HL-60 (cell line): ENCODE measurements around the gene AGL.

Experiments used
- DNase-seq, 2 experiments: peaks; one replicate each; pipeline ENCODE4 v3.0.0-alpha.2; 2010 to 2020; ENCODE audit warnings: low read depth in 1 of 2, low spot score in 1 of 2
- H3K27ac ChIP-seq: fragments of 250-450 bp; sonication (Bioruptor Pico); replicated peaks from 2 replicates; pipeline ENCODE4 v1.5.1; 2020; ENCODE audit warnings: mild to moderate bottlenecking, moderate library complexity
- H3K27me3 ChIP-seq: fragments of 250-450 bp; sonication (Bioruptor Pico); 2 replicates; pipeline ENCODE4 v1.5.1; 2021; ENCODE audit warnings: mild to moderate bottlenecking, moderate library complexity; ENCODE audit not compliant: insufficient read depth, poor library complexity, severe bottlenecking
- H3K4me3 ChIP-seq: replicated peaks from 2 replicates; pipeline ENCODE4 v1.5.1; 2011; ENCODE audit warnings: mild to moderate bottlenecking, control low read depth, low read length; ENCODE audit not compliant: insufficient read depth
- GABPA ChIP-seq: IDR thresholded peaks from 2 replicates; pipeline ENCODE4 v1.6.1; 2012; ENCODE audit warnings: low read depth
- POLR2AphosphoS5 ChIP-seq: IDR thresholded peaks from 2 replicates; pipeline ENCODE4 v1.6.1; 2012; ENCODE audit warnings: low read depth
- SPI1 ChIP-seq: IDR thresholded peaks from 2 replicates; pipeline ENCODE4 v1.6.1; 2012; ENCODE audit warnings: low read depth, mild to moderate bottlenecking, borderline replicate concordance
- TF ChIP-seq, protein P1 (sequence below): IDR thresholded peaks from 2 replicates; pipeline ENCODE4 v1.6.1; 2012; ENCODE audit warnings: low read depth; ENCODE audit not compliant: insufficient replicate concordance
- TF ChIP-seq, protein P2 (sequence below): IDR thresholded peaks from one replicate; pipeline ENCODE4 v1.5.1; 2011; ENCODE audit warnings: low read length, control low read depth, inconsistent platforms; ENCODE audit not compliant: insufficient read depth

Gene AGL

DNA sequence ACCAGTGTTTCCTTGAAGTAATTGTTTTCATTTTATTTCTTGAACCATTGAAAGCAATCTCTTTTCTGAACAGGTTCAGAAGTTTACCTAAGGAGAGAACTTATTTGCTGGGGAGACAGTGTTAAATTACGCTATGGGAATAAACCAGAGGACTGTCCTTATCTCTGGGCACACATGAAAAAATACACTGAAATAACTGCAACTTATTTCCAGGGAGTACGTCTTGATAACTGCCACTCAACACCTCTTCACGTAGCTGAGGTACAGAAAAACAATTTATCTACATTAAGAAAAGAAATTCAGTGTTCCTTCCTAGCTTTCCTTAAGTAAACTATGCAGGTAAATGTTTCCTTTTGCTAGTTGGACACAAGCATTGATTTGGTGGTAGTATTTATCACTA is 27.4 kb downstream of the AGL start:
- Histone ChIP-seq H3K27me3 (no peaks in the 10 kb centered on the region), H3K4me3 (no peak overlapping the region), H3K27ac (no peak overlapping the region)
- TF ChIP-seq SPI1, result no peak
- TF ChIP-seq, protein P1, sequence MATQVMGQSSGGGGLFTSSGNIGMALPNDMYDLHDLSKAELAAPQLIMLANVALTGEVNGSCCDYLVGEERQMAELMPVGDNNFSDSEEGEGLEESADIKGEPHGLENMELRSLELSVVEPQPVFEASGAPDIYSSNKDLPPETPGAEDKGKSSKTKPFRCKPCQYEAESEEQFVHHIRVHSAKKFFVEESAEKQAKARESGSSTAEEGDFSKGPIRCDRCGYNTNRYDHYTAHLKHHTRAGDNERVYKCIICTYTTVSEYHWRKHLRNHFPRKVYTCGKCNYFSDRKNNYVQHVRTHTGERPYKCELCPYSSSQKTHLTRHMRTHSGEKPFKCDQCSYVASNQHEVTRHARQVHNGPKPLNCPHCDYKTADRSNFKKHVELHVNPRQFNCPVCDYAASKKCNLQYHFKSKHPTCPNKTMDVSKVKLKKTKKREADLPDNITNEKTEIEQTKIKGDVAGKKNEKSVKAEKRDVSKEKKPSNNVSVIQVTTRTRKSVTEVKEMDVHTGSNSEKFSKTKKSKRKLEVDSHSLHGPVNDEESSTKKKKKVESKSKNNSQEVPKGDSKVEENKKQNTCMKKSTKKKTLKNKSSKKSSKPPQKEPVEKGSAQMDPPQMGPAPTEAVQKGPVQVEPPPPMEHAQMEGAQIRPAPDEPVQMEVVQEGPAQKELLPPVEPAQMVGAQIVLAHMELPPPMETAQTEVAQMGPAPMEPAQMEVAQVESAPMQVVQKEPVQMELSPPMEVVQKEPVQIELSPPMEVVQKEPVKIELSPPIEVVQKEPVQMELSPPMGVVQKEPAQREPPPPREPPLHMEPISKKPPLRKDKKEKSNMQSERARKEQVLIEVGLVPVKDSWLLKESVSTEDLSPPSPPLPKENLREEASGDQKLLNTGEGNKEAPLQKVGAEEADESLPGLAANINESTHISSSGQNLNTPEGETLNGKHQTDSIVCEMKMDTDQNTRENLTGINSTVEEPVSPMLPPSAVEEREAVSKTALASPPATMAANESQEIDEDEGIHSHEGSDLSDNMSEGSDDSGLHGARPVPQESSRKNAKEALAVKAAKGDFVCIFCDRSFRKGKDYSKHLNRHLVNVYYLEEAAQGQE, result no peak
- no peak for TF ChIP-seq GABPA
- TF ChIP-seq, protein P2, sequence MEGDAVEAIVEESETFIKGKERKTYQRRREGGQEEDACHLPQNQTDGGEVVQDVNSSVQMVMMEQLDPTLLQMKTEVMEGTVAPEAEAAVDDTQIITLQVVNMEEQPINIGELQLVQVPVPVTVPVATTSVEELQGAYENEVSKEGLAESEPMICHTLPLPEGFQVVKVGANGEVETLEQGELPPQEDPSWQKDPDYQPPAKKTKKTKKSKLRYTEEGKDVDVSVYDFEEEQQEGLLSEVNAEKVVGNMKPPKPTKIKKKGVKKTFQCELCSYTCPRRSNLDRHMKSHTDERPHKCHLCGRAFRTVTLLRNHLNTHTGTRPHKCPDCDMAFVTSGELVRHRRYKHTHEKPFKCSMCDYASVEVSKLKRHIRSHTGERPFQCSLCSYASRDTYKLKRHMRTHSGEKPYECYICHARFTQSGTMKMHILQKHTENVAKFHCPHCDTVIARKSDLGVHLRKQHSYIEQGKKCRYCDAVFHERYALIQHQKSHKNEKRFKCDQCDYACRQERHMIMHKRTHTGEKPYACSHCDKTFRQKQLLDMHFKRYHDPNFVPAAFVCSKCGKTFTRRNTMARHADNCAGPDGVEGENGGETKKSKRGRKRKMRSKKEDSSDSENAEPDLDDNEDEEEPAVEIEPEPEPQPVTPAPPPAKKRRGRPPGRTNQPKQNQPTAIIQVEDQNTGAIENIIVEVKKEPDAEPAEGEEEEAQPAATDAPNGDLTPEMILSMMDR, result no peak
- TF ChIP-seq POLR2AphosphoS5, result no peak
- DNase-seq, result no peak

GRCh38 chr1:99886179-99886578 is 36.0 kb downstream of the AGL start:
- TF ChIP-seq SPI1, result no peak
- TF ChIP-seq, protein P1, result no peak
- TF ChIP-seq POLR2AphosphoS5, result no peak
- TF ChIP-seq, protein P2, result no peak
- no peak for TF ChIP-seq GABPA
- H3K4me3 ChIP-seq, result no peak overlapping the region
- no peak overlapping the region for H3K27ac ChIP-seq
- H3K27me3 ChIP-seq, result no peaks in the 10 kb centered on the region
- no peak for DNase-seq

- TF ChIP-seq POLR2AphosphoS5 (no peak), GABPA (no peak), SPI1 (no peak)
- TF ChIP-seq, protein P1, result no peak
- TF ChIP-seq, protein P2, result no peak
- Histone ChIP-seq H3K27me3 (no peaks in the 10 kb centered on the region), H3K4me3 (no peak overlapping the region), H3K27ac (no peak overlapping the region)
- no peak for DNase-seq
Observed at GRCh38 chr1:99886841-99887240, 36.7 kb downstream of the AGL start.
